H1 (cell line): ENCODE data around the gene CCDC18. TPM values are rescaled to one million over a fixed set of nuclear protein-coding genes. Genes with fewer than 3 reads are reported as not detected.

Source experiments
- JUND ChIP-seq: IDR thresholded peaks from 2 replicates; pipeline ENCODE4 v1.6.1; 2011; ENCODE audit warnings: mild to moderate bottlenecking, improper control_type of control experiment, low read length
- RNF2 ChIP-seq: fragments of 200-900, 300-1000 bp; sonication (generic); IDR thresholded peaks from 2 replicates; pipeline ENCODE4 v1.7.1; 2016; ENCODE audit warnings: borderline replicate concordance, low read depth, mild to moderate bottlenecking, antibody characterized with exemption, low read length; ENCODE audit not compliant: poor library complexity, severe bottlenecking; ENCODE audit errors: missing control alignments
- TEAD4 ChIP-seq: IDR thresholded peaks from 2 replicates; pipeline ENCODE4 v1.6.1; 2012; ENCODE audit warnings: low read depth, low read length, inconsistent platforms, mixed read lengths
- polyA plus RNA-seq, 7 experiments: library from polyadenylated mRNA; depleted of rRNA in 3 of 7; stranded (reverse) in 5 of 7; unstranded in 2 of 7; fragments of >200 nt in 5 of 7; fragments of 200-250 nt in 2 of 7; gene quantifications; 1 replicate in 5 of 7; 2 replicates in 1 of 7; 4 replicates in 1 of 7; pipeline versions ENCODE4 v1.2.1 to v1.2.3, GENCODE V29; 2011 to 2013; ENCODE audit warnings: missing spikeins in 2 of 7, mixed read lengths in 2 of 7
- total RNA-seq: library from RNA; stranded (reverse); fragmentation: NEBNext Ultra II Directional; extraction: Animal tissue kit (Norgen Biotek cat#: 25700); gene quantifications from 2 replicates; pipeline ENCODE4 v1.2.1, GENCODE V29; 2021
- TF ChIP-seq, protein P1 (sequence below): fragments of 300-600 bp; sonication (generic); IDR thresholded peaks from 2 replicates; pipeline ENCODE4 v1.7.1; 2012; ENCODE audit warnings: low read length, moderate library complexity, mild to moderate bottlenecking, inconsistent platforms; ENCODE audit not compliant: insufficient replicate concordance
- TF ChIP-seq, protein P2 (sequence below), 3 experiments: IDR thresholded peaks; 1 replicate in 2 of 3; 2 replicates in 1 of 3; pipeline versions ENCODE4 v1.5.1 to v1.6.1; 2011; ENCODE audit warnings: low read length in 3 of 3, mild to moderate bottlenecking in 3 of 3, inconsistent platforms in 2 of 3, low read depth in 1 of 3, moderate library complexity in 1 of 3; ENCODE audit not compliant: insufficient read depth in 1 of 3; ENCODE audit errors: control extremely low read depth in 1 of 3

The CCDC18 gene
- total and polyA plus RNA-seq, 2 of the 8 experiments (the other 6 are each of a cell fraction or from before 2014, with no cell fraction given), result 3.0 to 21.2 TPM

DNA sequence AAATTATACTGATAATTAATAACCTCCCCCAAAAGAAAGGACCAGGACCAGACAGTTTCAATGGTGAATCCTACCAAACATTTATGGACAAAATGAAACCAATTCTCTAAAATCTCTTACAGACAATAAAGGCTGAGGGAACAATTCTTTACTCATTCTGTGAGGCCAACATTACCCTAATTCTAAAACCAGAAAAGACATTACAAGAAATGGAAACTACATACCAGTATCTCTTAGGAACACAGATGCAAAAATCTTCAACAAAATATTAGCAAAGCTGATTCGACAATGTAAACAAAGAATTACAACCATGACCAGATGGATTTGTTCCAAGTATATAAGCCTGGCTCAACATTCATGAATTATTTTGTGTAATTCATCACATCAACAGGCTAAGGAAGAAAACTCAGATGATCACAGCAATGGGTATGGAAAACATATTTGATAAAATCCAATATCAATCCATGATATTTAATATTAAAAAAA is 8.9 kb upstream of the CCDC18 start (continued):
- TF ChIP-seq, protein P1, sequence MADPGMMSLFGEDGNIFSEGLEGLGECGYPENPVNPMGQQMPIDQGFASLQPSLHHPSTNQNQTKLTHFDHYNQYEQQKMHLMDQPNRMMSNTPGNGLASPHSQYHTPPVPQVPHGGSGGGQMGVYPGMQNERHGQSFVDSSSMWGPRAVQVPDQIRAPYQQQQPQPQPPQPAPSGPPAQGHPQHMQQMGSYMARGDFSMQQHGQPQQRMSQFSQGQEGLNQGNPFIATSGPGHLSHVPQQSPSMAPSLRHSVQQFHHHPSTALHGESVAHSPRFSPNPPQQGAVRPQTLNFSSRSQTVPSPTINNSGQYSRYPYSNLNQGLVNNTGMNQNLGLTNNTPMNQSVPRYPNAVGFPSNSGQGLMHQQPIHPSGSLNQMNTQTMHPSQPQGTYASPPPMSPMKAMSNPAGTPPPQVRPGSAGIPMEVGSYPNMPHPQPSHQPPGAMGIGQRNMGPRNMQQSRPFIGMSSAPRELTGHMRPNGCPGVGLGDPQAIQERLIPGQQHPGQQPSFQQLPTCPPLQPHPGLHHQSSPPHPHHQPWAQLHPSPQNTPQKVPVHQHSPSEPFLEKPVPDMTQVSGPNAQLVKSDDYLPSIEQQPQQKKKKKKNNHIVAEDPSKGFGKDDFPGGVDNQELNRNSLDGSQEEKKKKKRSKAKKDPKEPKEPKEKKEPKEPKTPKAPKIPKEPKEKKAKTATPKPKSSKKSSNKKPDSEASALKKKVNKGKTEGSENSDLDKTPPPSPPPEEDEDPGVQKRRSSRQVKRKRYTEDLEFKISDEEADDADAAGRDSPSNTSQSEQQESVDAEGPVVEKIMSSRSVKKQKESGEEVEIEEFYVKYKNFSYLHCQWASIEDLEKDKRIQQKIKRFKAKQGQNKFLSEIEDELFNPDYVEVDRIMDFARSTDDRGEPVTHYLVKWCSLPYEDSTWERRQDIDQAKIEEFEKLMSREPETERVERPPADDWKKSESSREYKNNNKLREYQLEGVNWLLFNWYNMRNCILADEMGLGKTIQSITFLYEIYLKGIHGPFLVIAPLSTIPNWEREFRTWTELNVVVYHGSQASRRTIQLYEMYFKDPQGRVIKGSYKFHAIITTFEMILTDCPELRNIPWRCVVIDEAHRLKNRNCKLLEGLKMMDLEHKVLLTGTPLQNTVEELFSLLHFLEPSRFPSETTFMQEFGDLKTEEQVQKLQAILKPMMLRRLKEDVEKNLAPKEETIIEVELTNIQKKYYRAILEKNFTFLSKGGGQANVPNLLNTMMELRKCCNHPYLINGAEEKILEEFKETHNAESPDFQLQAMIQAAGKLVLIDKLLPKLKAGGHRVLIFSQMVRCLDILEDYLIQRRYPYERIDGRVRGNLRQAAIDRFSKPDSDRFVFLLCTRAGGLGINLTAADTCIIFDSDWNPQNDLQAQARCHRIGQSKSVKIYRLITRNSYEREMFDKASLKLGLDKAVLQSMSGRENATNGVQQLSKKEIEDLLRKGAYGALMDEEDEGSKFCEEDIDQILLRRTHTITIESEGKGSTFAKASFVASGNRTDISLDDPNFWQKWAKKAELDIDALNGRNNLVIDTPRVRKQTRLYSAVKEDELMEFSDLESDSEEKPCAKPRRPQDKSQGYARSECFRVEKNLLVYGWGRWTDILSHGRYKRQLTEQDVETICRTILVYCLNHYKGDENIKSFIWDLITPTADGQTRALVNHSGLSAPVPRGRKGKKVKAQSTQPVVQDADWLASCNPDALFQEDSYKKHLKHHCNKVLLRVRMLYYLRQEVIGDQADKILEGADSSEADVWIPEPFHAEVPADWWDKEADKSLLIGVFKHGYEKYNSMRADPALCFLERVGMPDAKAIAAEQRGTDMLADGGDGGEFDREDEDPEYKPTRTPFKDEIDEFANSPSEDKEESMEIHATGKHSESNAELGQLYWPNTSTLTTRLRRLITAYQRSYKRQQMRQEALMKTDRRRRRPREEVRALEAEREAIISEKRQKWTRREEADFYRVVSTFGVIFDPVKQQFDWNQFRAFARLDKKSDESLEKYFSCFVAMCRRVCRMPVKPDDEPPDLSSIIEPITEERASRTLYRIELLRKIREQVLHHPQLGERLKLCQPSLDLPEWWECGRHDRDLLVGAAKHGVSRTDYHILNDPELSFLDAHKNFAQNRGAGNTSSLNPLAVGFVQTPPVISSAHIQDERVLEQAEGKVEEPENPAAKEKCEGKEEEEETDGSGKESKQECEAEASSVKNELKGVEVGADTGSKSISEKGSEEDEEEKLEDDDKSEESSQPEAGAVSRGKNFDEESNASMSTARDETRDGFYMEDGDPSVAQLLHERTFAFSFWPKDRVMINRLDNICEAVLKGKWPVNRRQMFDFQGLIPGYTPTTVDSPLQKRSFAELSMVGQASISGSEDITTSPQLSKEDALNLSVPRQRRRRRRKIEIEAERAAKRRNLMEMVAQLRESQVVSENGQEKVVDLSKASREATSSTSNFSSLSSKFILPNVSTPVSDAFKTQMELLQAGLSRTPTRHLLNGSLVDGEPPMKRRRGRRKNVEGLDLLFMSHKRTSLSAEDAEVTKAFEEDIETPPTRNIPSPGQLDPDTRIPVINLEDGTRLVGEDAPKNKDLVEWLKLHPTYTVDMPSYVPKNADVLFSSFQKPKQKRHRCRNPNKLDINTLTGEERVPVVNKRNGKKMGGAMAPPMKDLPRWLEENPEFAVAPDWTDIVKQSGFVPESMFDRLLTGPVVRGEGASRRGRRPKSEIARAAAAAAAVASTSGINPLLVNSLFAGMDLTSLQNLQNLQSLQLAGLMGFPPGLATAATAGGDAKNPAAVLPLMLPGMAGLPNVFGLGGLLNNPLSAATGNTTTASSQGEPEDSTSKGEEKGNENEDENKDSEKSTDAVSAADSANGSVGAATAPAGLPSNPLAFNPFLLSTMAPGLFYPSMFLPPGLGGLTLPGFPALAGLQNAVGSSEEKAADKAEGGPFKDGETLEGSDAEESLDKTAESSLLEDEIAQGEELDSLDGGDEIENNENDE, result no peak
- no peak for TF ChIP-seq RNF2
- TF ChIP-seq JUND, result no peak
- TF ChIP-seq TEAD4, result no peak
- TF ChIP-seq, protein P2, sequence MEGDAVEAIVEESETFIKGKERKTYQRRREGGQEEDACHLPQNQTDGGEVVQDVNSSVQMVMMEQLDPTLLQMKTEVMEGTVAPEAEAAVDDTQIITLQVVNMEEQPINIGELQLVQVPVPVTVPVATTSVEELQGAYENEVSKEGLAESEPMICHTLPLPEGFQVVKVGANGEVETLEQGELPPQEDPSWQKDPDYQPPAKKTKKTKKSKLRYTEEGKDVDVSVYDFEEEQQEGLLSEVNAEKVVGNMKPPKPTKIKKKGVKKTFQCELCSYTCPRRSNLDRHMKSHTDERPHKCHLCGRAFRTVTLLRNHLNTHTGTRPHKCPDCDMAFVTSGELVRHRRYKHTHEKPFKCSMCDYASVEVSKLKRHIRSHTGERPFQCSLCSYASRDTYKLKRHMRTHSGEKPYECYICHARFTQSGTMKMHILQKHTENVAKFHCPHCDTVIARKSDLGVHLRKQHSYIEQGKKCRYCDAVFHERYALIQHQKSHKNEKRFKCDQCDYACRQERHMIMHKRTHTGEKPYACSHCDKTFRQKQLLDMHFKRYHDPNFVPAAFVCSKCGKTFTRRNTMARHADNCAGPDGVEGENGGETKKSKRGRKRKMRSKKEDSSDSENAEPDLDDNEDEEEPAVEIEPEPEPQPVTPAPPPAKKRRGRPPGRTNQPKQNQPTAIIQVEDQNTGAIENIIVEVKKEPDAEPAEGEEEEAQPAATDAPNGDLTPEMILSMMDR (IDR thresholded peaks at IDR 0.05; ENCODE audit: control extremely low read depth in 1 of 3, insufficient read depth in 1 of 3, low read depth in 1 of 3, low read length in 3 of 3), result no peak
